Peyer's patch (tissue), 4 donors: ENCODE data around the gene C8A. TPM values are rescaled to one million over a fixed set of nuclear protein-coding genes. Genes with fewer than 3 reads are reported as not detected.

Experiments used
- DNase-seq, 3 donors: peaks; one replicate each; pipeline ENCODE4 v3.0.0-alpha.2; 2017 to 2019
- H3K27ac ChIP-seq, 4 donors: fragments of 200-600 bp; sonication (generic); one replicate each; pipeline ENCODE4 v1.5.1; 2016 to 2019
- H3K27me3 ChIP-seq, 2 donors: fragments of 200-600 bp; sonication (generic); one replicate each; pipeline ENCODE4 v1.5.1; 2019
- H3K36me3 ChIP-seq, 3 donors: fragments of 200-600 bp; sonication (generic); one replicate each; pipeline ENCODE4 v1.5.1; 2016 to 2019
- H3K4me1 ChIP-seq, 4 donors: fragments of 200-600 bp; sonication (generic); one replicate each; pipeline ENCODE4 v1.5.1; 2016 to 2019
- H3K4me3 ChIP-seq, 4 donors: fragments of 200-600 bp; sonication (generic); 1 replicate in 3 of 4; 2 replicates in 1 of 4; pipeline ENCODE4 v1.5.1; 2016 to 2019; ENCODE audit warnings: mild to moderate bottlenecking in 1 of 4
- H3K9me3 ChIP-seq, 4 donors: fragments of 200-600 bp; sonication (generic); one replicate each; pipeline ENCODE4 v1.5.1; 2016 to 2019; ENCODE audit warnings: mild to moderate bottlenecking in 1 of 4
- POLR2A ChIP-seq, 2 donors: fragments of 450-650 bp; IDR thresholded peaks; one replicate each; pipeline ENCODE4 v1.5.1; 2017; ENCODE audit warnings: antibody characterized with exemption in 2 of 2, mild to moderate bottlenecking in 2 of 2, moderate library complexity in 2 of 2
- total RNA-seq, 4 donors: library from RNA; depleted of rRNA; stranded (reverse); fragments of >200 nt; gene quantifications; one replicate each; pipeline ENCODE4 v1.1.0, GENCODE V29; 2016
- TF ChIP-seq, protein P1 (sequence below), 6 experiments: fragments of 450-650 bp in 4 of 6; fragments of 200-600 bp in 2 of 6; sonication (generic) in 1 of 6; IDR thresholded peaks; one replicate each; pipeline ENCODE4 v1.5.1; 2017 to 2019; ENCODE audit warnings: antibody characterized with exemption in 6 of 6, mild to moderate bottlenecking in 3 of 6, moderate library complexity in 1 of 6

C8A gene
- total RNA-seq, 4 donors from 2014 or later, result not detected

- no peak for DNase-seq
- H3K4me3 ChIP-seq, result no peak overlapping the region
- no peaks in the 10 kb centered on the region for H3K4me1 ChIP-seq
- TF ChIP-seq, protein P1, sequence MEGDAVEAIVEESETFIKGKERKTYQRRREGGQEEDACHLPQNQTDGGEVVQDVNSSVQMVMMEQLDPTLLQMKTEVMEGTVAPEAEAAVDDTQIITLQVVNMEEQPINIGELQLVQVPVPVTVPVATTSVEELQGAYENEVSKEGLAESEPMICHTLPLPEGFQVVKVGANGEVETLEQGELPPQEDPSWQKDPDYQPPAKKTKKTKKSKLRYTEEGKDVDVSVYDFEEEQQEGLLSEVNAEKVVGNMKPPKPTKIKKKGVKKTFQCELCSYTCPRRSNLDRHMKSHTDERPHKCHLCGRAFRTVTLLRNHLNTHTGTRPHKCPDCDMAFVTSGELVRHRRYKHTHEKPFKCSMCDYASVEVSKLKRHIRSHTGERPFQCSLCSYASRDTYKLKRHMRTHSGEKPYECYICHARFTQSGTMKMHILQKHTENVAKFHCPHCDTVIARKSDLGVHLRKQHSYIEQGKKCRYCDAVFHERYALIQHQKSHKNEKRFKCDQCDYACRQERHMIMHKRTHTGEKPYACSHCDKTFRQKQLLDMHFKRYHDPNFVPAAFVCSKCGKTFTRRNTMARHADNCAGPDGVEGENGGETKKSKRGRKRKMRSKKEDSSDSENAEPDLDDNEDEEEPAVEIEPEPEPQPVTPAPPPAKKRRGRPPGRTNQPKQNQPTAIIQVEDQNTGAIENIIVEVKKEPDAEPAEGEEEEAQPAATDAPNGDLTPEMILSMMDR (IDR thresholded peaks at IDR 0.05), result no peak
- no peak for TF ChIP-seq POLR2A (IDR thresholded peaks at IDR 0.05)
- no peaks in the 10 kb centered on the region for H3K9me3 ChIP-seq
- H3K36me3 ChIP-seq, result no peaks in the 10 kb centered on the region
- H3K27ac ChIP-seq, result no peak overlapping the region
- no peaks in the 10 kb centered on the region for H3K27me3 ChIP-seq
These were observed 76.6 kb downstream of the C8A start for GRCh38 chr1:56931211-56931610.

GRCh38 chr1:56931686-56932085 is 77.1 kb downstream of the C8A start:
- Histone ChIP-seq H3K27me3 (no peaks in the 10 kb centered on the region), H3K4me1 (no peaks in the 10 kb centered on the region), H3K27ac (no peak overlapping the region), H3K4me3 (no peak overlapping the region), H3K9me3 (no peaks in the 10 kb centered on the region), H3K36me3 (no peaks in the 10 kb centered on the region)
- TF ChIP-seq POLR2A (IDR thresholded peaks at IDR 0.05), result no peak
- TF ChIP-seq, protein P1 (IDR thresholded peaks at IDR 0.05), result no peak
- DNase-seq, result no peak

- no peak overlapping the region for H3K4me3 ChIP-seq
- H3K9me3 ChIP-seq, result no peaks in the 10 kb centered on the region
- H3K27me3 ChIP-seq, result no peaks in the 10 kb centered on the region
- no peaks in the 10 kb centered on the region for H3K36me3 ChIP-seq
- TF ChIP-seq, protein P1 (IDR thresholded peaks at IDR 0.05), result no peak
- TF ChIP-seq POLR2A (IDR thresholded peaks at IDR 0.05), result no peak
- no peak for DNase-seq
- H3K27ac ChIP-seq, result no peak overlapping the region
- no peaks in the 10 kb centered on the region for H3K4me1 ChIP-seq
These were observed 78.6 kb downstream of the C8A start for GRCh38 chr1:56933161-56933560.

GRCh38 chr1:56933606-56934005 is 79.0 kb downstream of the C8A start:
- H3K4me1 ChIP-seq, result no peaks in the 10 kb centered on the region
- H3K27me3 ChIP-seq, result no peaks in the 10 kb centered on the region
- no peak for TF ChIP-seq POLR2A (IDR thresholded peaks at IDR 0.05)
- TF ChIP-seq, protein P1 (IDR thresholded peaks at IDR 0.05), result no peak
- H3K9me3 ChIP-seq, result no peaks in the 10 kb centered on the region
- no peaks in the 10 kb centered on the region for H3K36me3 ChIP-seq
- no peak for DNase-seq
- H3K27ac ChIP-seq, result no peak overlapping the region
- H3K4me3 ChIP-seq, result no peak overlapping the region

DNA sequence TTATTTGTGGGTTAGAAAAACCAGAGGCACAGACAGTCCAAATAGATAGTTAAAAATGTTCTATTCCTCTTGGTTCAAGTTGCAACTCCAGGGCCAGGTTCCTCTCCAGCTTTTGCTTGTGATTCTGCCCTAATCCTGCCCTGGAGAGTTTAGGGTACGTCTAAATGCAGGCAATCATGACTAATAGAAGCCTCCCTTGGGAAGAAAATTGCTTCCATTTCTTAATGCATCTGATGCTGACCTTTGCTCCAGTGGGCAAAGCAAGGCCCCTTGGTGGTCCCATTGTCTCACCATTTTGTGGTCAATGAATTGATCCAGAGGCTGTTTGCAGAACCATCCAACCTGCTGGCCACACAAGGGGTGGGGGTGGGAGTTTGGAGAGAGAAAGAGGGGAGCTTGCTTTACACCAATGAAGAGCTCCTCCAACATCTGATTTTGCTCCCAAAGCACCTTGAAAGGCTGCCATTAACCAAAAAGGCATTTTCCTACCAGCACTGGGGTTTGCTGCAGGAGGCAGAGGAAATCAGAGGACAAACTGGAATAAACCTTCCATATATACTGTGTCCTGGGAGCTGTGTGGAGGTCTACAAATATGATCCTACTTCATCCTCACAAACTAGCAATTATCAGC is 79.9 kb downstream of the C8A start:
- Histone ChIP-seq H3K27me3 (no peaks in the 10 kb centered on the region), H3K9me3 (no peaks in the 10 kb centered on the region), H3K36me3 (no peaks in the 10 kb centered on the region), H3K4me1 (no peaks in the 10 kb centered on the region), H3K27ac (no peak overlapping the region), H3K4me3 (no peak overlapping the region)
- DNase-seq, result no peak
- TF ChIP-seq, protein P1 (IDR thresholded peaks at IDR 0.05), result no peak
- no peak for TF ChIP-seq POLR2A (IDR thresholded peaks at IDR 0.05)

- Histone ChIP-seq H3K4me1 (no peaks in the 10 kb centered on the region), H3K36me3 (no peaks in the 10 kb centered on the region), H3K9me3 (no peaks in the 10 kb centered on the region), H3K27me3 (no peaks in the 10 kb centered on the region), H3K4me3 (no peak overlapping the region), H3K27ac (no peak overlapping the region)
- TF ChIP-seq, protein P1 (IDR thresholded peaks at IDR 0.05), result no peak
- TF ChIP-seq POLR2A (IDR thresholded peaks at IDR 0.05), result no peak
- DNase-seq, result no peak
These were observed 84.0 kb downstream of the C8A start for GRCh38 chr1:56938646-56939045.
